K562 (cell line): Measurements from ENCODE around the gene SLC7A8. TPM values are rescaled to one million over a fixed set of nuclear protein-coding genes. Genes with fewer than 3 reads are reported as not detected.
A peak's percentile ranks its signal among the peaks of the same experiment; 100 is the strongest.

Experiments
- ATAC-seq: fragments of 200-7000 bp; cut with Tn5 transposase; 3 replicates; pipeline ENCODE4 v1.9.1; 2020; ENCODE audit warnings: moderate library complexity
- BruUV-seq: library from RNA; stranded (reverse); fragments of 400-500 nt; replicated peaks from 2 replicates; lab custom pipeline; 2021; lab: Mats Ljungman, UMichigan
- CTCF ChIA-PET: fragments of 300-600 bp; formaldehyde crosslinking; extraction: SDS; loops from one replicate; lab custom pipeline; 2021; ENCODE audit warnings: low intra/inter-chr PET ratio; lab: Yijun Ruan, JAX
- POLR2A ChIA-PET: fragments of 300-600, 350-650 bp; sonication (Branson Sonifier 250); formaldehyde crosslinking; extraction: SDS; loops from one replicate; lab custom pipeline; 2021; ENCODE audit warnings: antibody characterized with exemption, inconsistent platforms; lab: Yijun Ruan, JAX
- DNase-seq, 4 experiments: peaks; one replicate each; pipeline versions ENCODE4 v3.0.0 to v3.0.0-alpha.2; 2011 to 2018; ENCODE audit warnings: low spot score in 3 of 4, mixed read lengths in 3 of 4; ENCODE audit errors: extremely low read depth in 1 of 4
- FAIRE-seq: peaks from 2 replicates; lab custom pipeline; 2011; peaks lifted over from hg19 to GRCh38; lab: Jason Lieb, UNC
- H2AFZ ChIP-seq: 2 replicates; pipeline ENCODE4 v1.6.0; 2011; ENCODE audit warnings: low read depth, low read length, control low read depth, inconsistent platforms
- H3K27ac ChIP-seq: fragments of 200-600 bp; 3 replicates; pipeline ENCODE4 v1.8.0; 2011; ENCODE audit warnings: low read depth, mild to moderate bottlenecking, control low read depth, inconsistent platforms, low read length, moderate library complexity, mixed read lengths; ENCODE audit errors: extremely low read depth
- H3K27me3 ChIP-seq, 2 experiments: fragments of 300-600 bp in 1 of 2; 2 replicates in 1 of 2; 3 replicates in 1 of 2; pipeline versions ENCODE4 v1.6.0 to v1.8.0; 2011; ENCODE audit warnings: inconsistent platforms in 2 of 2, low read length in 2 of 2, mild to moderate bottlenecking in 1 of 2, mixed read lengths in 1 of 2, moderate library complexity in 1 of 2; ENCODE audit not compliant: control insufficient read depth in 2 of 2, insufficient read depth in 2 of 2
- H3K36me3 ChIP-seq: fragments of 300-600 bp; 3 replicates; pipeline ENCODE4 v1.8.0; 2011; ENCODE audit warnings: mild to moderate bottlenecking, low read length, inconsistent platforms; ENCODE audit not compliant: control insufficient read depth, insufficient read depth
- H3K4me1 ChIP-seq, 2 experiments: fragments of 200-600 bp in 1 of 2; replicated peaks in 1 of 2; 2 replicates in 1 of 2; 3 replicates in 1 of 2; pipeline versions ENCODE4 v1.5.1 to v1.8.0; 2011; ENCODE audit warnings: inconsistent platforms in 2 of 2, low read length in 2 of 2, mild to moderate bottlenecking in 1 of 2, mixed read lengths in 1 of 2, moderate library complexity in 1 of 2; ENCODE audit not compliant: control insufficient read depth in 2 of 2, insufficient read depth in 2 of 2
- H3K4me2 ChIP-seq: 2 replicates; pipeline ENCODE4 v1.6.1; 2011; ENCODE audit warnings: low read length, control low read depth, inconsistent platforms, mixed read lengths; ENCODE audit not compliant: insufficient read depth
- H3K4me3 ChIP-seq: fragments of 200-600 bp; sonication (generic), shearing (Covaris generic); 2 replicates; pipeline ENCODE4 v1.5.1; 2016; ENCODE audit warnings: control low read depth, inconsistent platforms
- H3K79me2 ChIP-seq: fragments of 200-600 bp; 3 replicates; pipeline ENCODE4 v1.8.0; 2011; ENCODE audit warnings: low read length, inconsistent platforms; ENCODE audit not compliant: control insufficient read depth, insufficient read depth
- H3K9ac ChIP-seq, 2 experiments: 2 replicates each; pipeline versions ENCODE4 v1.6.0 to v1.6.1; 2011; ENCODE audit warnings: low read depth in 2 of 2, low read length in 2 of 2, control low read depth in 1 of 2, inconsistent platforms in 1 of 2, mild to moderate bottlenecking in 1 of 2, mixed read lengths in 1 of 2; ENCODE audit not compliant: insufficient read depth in 1 of 2
- H3K9me1 ChIP-seq: one replicate; pipeline ENCODE4 v1.6.0; 2011; ENCODE audit warnings: inconsistent platforms, mild to moderate bottlenecking, low read length, moderate library complexity; ENCODE audit not compliant: control insufficient read depth, insufficient read depth
- H3K9me3 ChIP-seq: replicated peaks from 2 replicates; pipeline ENCODE4 v1.5.1; 2011; ENCODE audit warnings: low read depth, low read length, inconsistent platforms; ENCODE audit not compliant: control insufficient read depth, insufficient read depth
- H4K20me1 ChIP-seq: replicated peaks from 2 replicates; pipeline ENCODE4 v1.6.1; 2011; ENCODE audit warnings: low read length, inconsistent platforms, mixed read lengths; ENCODE audit not compliant: control insufficient read depth, insufficient read depth
- POLR2A ChIP-seq: fragments of 450-650 bp; conservative IDR thresholded peaks from 2 replicates; pipeline ENCODE4 v1.6.1; 2016
- SREBF2 ChIP-seq: sonication (generic); formaldehyde crosslinking; IDR thresholded peaks from 2 replicates; pipeline ENCODE4 v1.4.0; 2020; ENCODE audit warnings: mild to moderate bottlenecking, missing genetic modification reagents
- TEAD1 ChIP-seq, 2 experiments: fragments of 450-650 bp in 1 of 2; sonication (generic) in 1 of 2; formaldehyde crosslinking; IDR thresholded peaks; 2 replicates each; pipeline versions ENCODE4 v1.4.0 to v1.8.0; 2020 to 2022; ENCODE audit warnings: mild to moderate bottlenecking in 2 of 2, missing genetic modification reagents in 1 of 2
- ZNF143 ChIP-seq: sonication (generic); formaldehyde crosslinking; IDR thresholded peaks from 2 replicates; pipeline ENCODE4 v1.9.0; 2022; ENCODE audit warnings: mild to moderate bottlenecking, missing genetic modification reagents
- ZNF696 ChIP-seq: fragments of 250-450 bp; sonication (Bioruptor Pico); conservative IDR thresholded peaks from 2 replicates; pipeline ENCODE4 v1.4.0; 2020; ENCODE audit warnings: mild to moderate bottlenecking, moderate library complexity
- WGBS: fragments of 100-300 bp; shearing (Covaris generic); methylation state at CpG from one replicate; pipeline ENCODE4 v1.1.6; 2016; ENCODE audit warnings: low coverage, mixed read lengths; ENCODE audit not compliant: insufficient coverage; ENCODE audit errors: missing lambda C conversion rate; 5-methylcytosine and 5-hydroxymethylcytosine counted together
- in situ Hi-C: fragments of 300-500 bp; cut with MboI; formaldehyde crosslinking; loops from 4 replicates; pipeline ENCODE4 v1.15.0; 2018; ENCODE audit warnings: inconsistent platforms, mixed read lengths
- intact Hi-C: fragments of 100-400 bp; cut with micrococcal nuclease; formaldehyde crosslinking; loops from 2 replicates; pipeline ENCODE4 v1.14.2; 2022
- polyA plus RNA-seq, 8 experiments: library from polyadenylated mRNA; depleted of rRNA in 4 of 8; stranded (reverse) in 5 of 8; unstranded in 3 of 8; fragments of >200 nt; fragmentation: Nextera tagmentation in 2 of 8; fragmentation: Illumina TruSeq in 1 of 8; extraction: Ambion mirVana in 2 of 8; extraction: Trizol in 1 of 8; gene quantifications; 2 replicates each; pipeline versions ENCODE4 v1.2.1 to v1.2.3, GENCODE V29; 2011 to 2014; ENCODE audit warnings: inconsistent platforms in 1 of 8, missing spikeins in 1 of 8
- total RNA-seq, 7 experiments: library from RNA; depleted of rRNA in 6 of 7; stranded (reverse); fragments of >200 nt in 6 of 7; fragmentation: Illumina TruSeq in 2 of 7; extraction: Trizol in 2 of 7; gene quantifications; 2 replicates each; pipeline versions ENCODE4 v1.2.1 to v1.2.3, GENCODE V29; 2011 to 2021; ENCODE audit warnings: low replicate concordance in 1 of 7
- TF ChIP-seq, protein P1 (sequence below), 2 experiments: fragments of 450-650 bp; IDR thresholded peaks; 2 replicates each; pipeline ENCODE4 v1.6.1; 2016
- TF ChIP-seq, protein P2 (sequence below): sonication (generic); IDR thresholded peaks from 2 replicates; pipeline ENCODE4 v1.6.1; 2016
- TF ChIP-seq, protein P3 (sequence below): fragments of 450-650 bp; IDR thresholded peaks from 2 replicates; pipeline ENCODE4 v1.6.1; 2017; ENCODE audit warnings: mild to moderate bottlenecking, moderate library complexity

Gene SLC7A8
- total and polyA plus RNA-seq, 9 of the 15 experiments (the other 6 are each of a cell fraction or from before 2014, with no cell fraction given): 2.0 to 33.0 (median 6.0) TPM

DNA sequence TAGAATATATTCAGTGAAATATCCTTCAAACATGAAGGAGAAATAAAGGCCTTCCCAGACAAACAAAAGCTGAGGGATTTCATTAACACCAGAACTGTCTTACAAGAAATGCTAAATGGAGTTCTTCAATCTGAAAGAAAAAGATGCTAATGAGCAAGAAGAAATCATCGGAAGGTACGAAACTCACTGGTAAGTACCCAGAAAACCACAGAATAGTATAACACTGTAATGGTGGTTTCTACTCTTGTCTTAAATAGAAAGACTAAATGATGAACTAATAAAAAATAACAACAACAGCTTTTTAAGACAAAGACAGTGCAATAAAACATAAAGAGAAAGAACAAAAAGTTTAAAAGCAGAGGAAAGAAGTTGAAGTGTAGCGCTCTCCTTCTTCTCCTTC lies 35.6 kb upstream of the SLC7A8 start:
- no peak overlapping the region for H3K27ac ChIP-seq
- no peak overlapping the region for H3K4me2 ChIP-seq
- peaks cover 3% of the 10 kb centered on the region; the same call in 1 of the 2 replicates for H3K9me3 ChIP-seq
- no peak overlapping the region for H3K4me3 ChIP-seq
- H3K4me1 ChIP-seq: no peaks in the 10 kb centered on the region
- FAIRE-seq (no peak), ATAC-seq (no peak), DNase-seq (no peak)
- no TSS peak for BruUV-seq
- ChIA-PET POLR2A (interaction anchor here (1.5 kb wide), 1 partner anchor 98 kb away, joined by 5 read pairs; no protein-coding TSS in a partner anchor), CTCF (no interaction called here)
- H4K20me1 ChIP-seq: no peaks in the 10 kb centered on the region
- no peaks in the 10 kb centered on the region for H3K36me3 ChIP-seq
- intact Hi-C loops (no loop called here), in situ Hi-C loops (no loop called here)
- TF ChIP-seq TEAD1 (CRISPR knock-in tag; IDR thresholded peaks at IDR 0.05): no peak
- TF ChIP-seq SREBF2: no peak
- TF ChIP-seq, protein P1, sequence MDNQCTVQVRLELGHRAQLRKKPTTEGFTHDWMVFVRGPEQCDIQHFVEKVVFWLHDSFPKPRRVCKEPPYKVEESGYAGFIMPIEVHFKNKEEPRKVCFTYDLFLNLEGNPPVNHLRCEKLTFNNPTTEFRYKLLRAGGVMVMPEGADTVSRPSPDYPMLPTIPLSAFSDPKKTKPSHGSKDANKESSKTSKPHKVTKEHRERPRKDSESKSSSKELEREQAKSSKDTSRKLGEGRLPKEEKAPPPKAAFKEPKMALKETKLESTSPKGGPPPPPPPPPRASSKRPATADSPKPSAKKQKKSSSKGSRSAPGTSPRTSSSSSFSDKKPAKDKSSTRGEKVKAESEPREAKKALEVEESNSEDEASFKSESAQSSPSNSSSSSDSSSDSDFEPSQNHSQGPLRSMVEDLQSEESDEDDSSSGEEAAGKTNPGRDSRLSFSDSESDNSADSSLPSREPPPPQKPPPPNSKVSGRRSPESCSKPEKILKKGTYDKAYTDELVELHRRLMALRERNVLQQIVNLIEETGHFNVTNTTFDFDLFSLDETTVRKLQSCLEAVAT (IDR thresholded peaks at IDR 0.05): no peak
- TF ChIP-seq, protein P2, sequence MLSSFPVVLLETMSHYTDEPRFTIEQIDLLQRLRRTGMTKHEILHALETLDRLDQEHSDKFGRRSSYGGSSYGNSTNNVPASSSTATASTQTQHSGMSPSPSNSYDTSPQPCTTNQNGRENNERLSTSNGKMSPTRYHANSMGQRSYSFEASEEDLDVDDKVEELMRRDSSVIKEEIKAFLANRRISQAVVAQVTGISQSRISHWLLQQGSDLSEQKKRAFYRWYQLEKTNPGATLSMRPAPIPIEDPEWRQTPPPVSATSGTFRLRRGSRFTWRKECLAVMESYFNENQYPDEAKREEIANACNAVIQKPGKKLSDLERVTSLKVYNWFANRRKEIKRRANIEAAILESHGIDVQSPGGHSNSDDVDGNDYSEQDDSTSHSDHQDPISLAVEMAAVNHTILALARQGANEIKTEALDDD: no peak
- no peak for TF ChIP-seq POLR2A
- no peak for TF ChIP-seq ZNF143 (CRISPR knock-in tag)
- no peak for TF ChIP-seq ZNF696
- TF ChIP-seq, protein P3, sequence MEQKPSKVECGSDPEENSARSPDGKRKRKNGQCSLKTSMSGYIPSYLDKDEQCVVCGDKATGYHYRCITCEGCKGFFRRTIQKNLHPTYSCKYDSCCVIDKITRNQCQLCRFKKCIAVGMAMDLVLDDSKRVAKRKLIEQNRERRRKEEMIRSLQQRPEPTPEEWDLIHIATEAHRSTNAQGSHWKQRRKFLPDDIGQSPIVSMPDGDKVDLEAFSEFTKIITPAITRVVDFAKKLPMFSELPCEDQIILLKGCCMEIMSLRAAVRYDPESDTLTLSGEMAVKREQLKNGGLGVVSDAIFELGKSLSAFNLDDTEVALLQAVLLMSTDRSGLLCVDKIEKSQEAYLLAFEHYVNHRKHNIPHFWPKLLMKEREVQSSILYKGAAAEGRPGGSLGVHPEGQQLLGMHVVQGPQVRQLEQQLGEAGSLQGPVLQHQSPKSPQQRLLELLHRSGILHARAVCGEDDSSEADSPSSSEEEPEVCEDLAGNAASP: no peak
- no peaks in the 10 kb centered on the region for H3K27me3 ChIP-seq
- no peaks in the 10 kb centered on the region for H3K79me2 ChIP-seq
- WGBS: 73% methylated on average over 3 of the region's 3 CpGs
- peak overlapping the region; percentile 5; the same call in 1 of the 2 replicates for H2AFZ ChIP-seq
- H3K9ac ChIP-seq: no peak overlapping the region
- no peaks in the 10 kb centered on the region for H3K9me1 ChIP-seq
